COLO829 (cell line): Measurements from ENCODE around the gene TIFAB.
"Not testable (repeated sequence)": the region's sequence is repeated elsewhere in the genome, so short reads cannot be mapped to it uniquely, and the experiment has no call there.

Source experiments
- DNase-seq: peaks from one replicate; pipeline ENCODE4 v3.0.0; 2012; ENCODE audit warnings: low spot score

Gene TIFAB, protein sequence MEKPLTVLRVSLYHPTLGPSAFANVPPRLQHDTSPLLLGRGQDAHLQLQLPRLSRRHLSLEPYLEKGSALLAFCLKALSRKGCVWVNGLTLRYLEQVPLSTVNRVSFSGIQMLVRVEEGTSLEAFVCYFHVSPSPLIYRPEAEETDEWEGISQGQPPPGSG

GRCh38 chr5:135452321-135453030 is at the start of gene TIFAB:
Gene TIFAB, minus strand, starts transcription at chr5:135452351. Its CDS starts 2,412 bp downstream, at chr5:135449939.
- DNase-seq, result no peak

DNA sequence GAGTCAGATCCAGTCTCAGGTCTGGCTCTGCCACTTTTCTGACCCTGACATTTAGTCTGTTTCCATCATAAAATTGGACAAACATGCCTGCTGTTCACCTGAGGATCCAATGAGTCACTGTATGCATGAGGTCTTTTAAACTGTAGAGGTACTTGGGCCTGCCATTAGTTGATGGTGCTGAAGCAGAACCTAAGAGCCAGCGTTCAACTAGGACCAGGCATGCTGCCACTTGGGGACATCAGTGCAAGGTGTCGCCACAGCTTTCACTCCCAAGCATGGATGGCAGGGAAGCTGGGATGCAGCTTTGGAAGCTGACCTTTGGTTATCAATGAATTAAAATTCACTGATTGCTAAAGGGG is 46.5 kb upstream of the TIFAB start:
- no peak for DNase-seq

DNA sequence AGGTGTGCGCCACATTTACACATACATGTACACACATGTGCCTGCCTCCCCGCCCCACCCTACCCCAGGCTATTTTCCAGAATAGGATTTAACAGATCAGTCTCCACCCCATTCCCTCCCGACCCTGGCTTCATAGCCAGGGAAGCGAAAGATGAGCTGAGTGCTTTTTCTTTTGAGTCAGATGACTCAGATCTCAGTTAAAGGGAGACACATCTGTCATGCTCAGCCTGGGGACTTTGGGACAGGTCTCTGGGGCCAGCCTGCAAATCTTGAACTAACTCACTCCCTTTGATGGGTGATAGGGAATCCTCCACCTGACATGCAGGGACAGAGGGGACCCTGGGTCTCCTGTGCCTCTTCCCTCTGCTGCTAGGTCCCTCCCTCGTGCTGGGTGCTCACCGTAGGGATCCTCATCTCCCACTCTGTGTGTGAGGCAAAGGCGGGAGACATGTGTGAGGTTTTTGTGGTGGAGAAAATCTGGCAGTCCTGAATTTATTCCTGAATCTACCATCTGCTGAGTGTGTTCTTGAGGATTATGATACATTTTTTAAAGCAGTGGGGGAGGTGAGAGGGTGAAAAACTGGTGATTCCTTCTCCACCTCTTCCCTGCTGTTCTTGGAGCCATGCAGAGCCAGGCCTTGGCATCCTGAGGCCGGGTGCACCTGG is 46.0 kb upstream of the TIFAB start:
- no peak for DNase-seq

DNA sequence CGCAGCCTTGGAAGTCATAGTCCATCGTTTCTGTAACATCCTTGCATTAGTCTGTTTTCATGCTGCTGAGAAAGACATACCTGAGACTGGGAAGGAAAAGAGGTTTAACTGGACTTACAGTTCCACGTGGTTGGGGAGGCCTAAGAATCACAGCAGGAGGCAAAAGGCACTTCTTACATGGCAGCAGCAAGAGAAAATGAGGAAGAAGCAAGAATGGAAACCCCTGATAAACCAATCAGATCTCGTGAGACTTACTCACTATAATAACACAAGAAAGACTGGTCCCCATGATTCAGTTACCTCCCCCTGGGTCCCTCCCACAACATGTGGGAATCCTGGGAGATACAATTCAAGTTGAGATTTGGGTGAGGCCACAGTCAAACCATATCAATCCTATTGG is 43.4 kb upstream of the TIFAB start:
- DNase-seq, result not testable (repeated sequence)

DNA sequence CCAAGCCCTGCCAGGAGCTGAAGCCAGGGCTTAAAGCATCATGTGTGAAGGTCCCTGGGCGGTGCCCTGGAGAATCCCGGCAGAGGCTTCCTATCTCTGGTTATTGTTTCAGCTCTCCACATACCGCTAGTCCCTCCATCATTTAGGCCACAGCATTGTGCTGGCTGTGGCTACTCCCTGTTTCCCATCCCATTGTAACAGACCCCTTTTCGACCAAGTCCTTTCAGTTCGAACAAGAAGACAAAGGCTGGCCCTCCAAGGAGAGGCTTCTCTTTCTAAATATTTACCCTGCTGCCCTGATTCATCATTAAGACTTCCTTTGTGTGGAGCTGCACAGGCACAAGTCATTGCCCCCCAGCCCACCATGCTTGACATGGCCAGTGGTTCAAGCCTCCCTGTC is 42.0 kb upstream of the TIFAB start:
- no peak for DNase-seq

- DNase-seq, result peak; percentile 65
Measured at GRCh38 chr5:135493406-135494180, 41.4 kb upstream of the TIFAB start.

GRCh38 chr5:135492319-135492626 is 40.1 kb upstream of the TIFAB start:
- DNase-seq, result no peak

- DNase-seq, result no peak
Measured at GRCh38 chr5:135491552-135492318, 39.6 kb upstream of the TIFAB start.

DNA sequence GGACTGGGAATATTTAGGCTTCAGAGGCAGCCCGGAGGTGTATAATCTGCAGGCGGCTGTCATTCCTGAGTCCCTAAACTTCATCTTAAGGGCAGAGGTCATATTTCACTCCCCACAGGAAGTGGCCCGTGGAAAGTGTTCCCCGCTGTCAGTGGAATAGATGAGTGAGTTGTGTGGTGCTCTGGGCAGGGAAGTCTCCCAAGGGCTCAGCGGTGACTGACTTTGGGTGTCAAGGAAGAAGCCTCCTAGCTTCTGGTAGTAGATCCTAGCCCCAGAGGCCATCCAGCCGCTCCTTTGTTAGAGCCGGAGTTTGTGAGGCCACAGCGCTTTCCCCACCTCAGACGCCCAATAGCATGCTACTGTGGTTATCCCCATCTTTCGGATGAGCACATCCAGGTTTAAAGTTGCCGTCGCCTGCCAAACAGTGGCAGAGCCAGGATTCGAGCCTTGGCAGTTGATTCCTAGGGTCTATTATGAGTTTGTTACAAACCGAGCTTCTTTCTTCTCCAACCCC is 38.9 kb upstream of the TIFAB start:
- DNase-seq, result no peak

- DNase-seq, result no peak
Measured at GRCh38 chr5:135490245-135491037, 38.3 kb upstream of the TIFAB start.

GRCh38 chr5:135489466-135490244 is 37.5 kb upstream of the TIFAB start:
- no peak for DNase-seq

DNA sequence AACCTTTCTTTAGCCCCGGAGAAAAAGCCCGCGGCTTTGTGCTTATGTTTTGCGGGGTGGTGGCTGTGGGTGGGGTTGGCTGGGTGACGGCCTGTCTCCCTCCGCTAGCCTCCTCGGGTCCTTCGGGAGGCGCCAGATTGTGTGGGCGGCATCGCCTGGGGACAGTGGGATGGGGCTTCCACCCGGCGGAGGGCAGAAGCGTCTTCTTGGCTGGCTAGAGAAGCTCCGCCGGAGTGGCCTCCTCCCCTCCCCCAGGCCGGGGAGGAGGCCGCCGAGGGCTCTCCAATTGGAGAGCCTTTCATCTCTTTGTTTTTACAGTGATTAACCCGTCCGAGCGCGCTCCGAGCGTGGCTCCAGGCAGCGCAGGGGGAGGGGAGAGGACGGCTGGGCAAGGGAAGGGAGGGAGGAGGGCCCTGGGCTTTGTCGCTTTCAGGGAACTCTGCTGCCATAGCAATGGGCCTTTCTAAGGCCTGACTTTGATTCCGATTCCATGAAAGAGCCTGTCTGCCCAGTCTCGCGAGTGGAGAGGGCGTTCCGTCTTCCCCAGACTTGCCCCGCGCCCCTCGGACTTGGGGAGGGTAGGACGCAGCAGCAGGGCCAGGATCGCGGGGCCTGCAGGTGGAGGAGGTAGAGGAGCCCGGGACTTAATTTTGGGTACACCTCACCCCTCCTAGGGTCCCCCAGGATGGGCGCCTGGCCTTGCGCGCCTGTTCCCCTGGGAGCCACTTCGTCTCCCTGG is 36.7 kb upstream of the TIFAB start:
- peak; percentile 27 for DNase-seq

DNA sequence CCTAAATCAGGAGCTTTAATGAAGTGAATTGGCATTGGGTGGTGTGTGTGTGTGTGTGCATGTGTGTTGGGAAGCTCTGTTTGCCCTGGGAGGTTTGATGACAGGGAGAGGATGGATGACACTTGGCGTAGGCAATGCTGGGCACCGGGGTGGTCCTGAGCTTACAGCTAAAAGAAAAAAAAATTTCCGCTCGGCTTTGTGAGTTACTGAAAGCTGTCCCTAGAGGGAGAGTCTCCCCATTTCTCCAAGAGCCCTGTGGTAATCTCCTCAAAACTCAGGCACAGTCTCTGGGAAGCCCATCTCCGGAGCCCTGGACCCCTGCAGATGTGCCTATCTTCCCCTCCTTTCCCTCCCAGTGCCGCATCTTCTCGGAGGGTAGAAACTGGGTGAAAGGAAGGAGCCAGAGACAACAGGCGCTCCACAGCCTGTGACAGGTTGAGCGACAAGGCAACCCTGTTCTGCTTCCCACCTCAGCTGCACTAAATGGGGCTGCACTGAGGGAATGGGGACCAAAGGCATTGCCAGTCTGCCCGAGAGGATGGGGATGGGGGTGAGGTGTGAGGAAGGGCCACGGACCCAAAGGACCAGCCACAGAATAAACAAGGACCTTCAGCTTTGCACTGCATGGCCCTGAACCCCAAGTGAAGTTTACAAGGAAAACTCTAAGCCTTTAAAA is 35.8 kb upstream of the TIFAB start:
- DNase-seq, result no peak

DNA sequence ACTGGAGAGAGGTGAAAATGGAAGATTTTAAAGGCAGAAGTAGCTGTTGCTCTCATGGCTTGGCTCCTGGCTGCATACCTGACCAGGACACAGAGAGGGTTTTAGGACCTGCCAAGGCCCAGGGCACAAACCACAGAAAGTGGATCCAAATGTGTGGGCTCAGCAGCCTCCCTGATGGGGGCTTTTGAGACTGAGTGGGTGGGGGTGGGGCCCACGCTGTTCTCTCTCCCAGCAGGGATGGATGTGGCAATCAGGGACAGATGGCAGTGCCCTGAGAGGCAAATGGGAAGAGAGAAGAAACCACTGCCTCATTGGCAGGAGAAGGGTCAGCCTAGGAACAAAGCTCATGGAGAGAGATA is 34.9 kb upstream of the TIFAB start:
- no peak for DNase-seq

DNA sequence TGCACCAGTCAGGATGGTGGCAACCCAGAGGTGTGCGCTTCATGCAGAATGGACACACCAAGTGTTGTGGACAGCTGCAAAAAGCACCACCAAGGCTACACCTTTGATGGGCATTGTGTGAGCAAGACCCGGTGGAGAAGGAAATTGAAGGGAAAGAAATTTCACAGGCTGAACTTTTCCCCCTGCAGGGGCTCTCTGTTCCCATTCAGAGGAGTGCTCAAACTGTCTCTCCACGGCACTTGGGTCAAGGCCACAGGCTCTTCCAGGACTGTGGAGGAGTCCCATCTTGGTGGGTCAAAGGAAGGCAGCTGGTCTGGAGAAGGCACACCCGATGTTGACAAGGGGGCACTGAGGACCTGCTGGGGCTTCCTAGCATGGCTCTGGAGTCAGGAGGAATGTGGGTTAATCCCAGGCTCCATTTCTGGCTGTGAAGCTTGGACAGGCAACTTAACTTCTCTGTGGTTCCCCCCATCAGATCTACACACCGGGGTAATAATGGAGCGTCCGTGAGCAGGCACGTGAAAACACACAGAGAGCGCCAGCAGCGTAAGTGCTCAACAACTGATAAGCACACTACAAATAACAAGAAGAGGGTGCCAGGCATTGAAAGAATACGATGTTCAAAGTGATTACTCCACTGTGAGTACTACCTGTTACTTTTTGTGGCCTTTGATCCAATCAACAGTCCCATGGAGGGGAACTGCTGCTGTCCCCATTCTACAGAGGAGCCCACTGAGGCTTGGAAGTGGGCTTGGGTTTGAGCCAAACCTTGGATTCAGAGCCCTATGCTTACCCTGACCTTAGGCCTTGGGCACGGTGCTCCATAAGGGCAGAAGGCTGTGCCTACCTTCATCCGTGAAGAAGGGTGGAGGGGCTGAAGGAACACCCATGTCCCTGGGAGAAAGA is 34.2 kb upstream of the TIFAB start:
- DNase-seq, result no peak

DNA sequence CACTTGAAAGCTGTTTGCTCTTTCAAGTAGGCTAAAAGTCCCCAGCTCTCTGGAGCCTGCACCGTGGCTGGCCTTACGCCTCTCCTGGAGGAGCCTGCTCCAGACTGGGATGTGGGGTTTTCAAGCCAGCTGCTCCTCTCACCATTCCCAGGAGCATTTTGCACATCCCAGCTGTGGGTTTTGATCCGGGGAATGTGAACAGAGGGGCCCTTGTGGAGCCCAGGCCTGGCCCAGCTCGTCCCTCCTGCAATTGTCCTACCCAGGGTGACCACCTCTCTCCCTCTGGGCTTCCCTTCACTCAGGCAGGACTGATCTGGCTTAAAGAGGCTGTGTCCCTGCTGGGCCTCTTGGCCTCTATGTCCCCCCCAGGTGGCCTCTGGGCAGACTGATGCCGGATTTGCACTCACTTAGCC is 32.5 kb upstream of the TIFAB start:
- DNase-seq, result no peak

GRCh38 chr5:135483254-135483653 is 31.1 kb upstream of the TIFAB start:
- no peak for DNase-seq

GRCh38 chr5:135482381-135482933 is 30.3 kb upstream of the TIFAB start:
- no peak for DNase-seq
